GM19238 (cell line): Measurements from ENCODE around the gene RPS14.

Experiments used
- DNase-seq: peaks from one replicate; pipeline ENCODE4 v3.0.0; 2011; ENCODE audit warnings: low spot score; ENCODE audit not compliant: insufficient read length

The RPS14 gene

GRCh38 chr5:150449517-150450339 lies at the start of gene RPS14:
TSS of gene RPS14 (minus strand) at chr5:150449739. CDS start at chr5:150447733, 2,006 bp downstream.
- DNase-seq, result peak; percentile 93

GRCh38 chr5:150498971-150499370 lies 49.4 kb upstream of the RPS14 start:
- no peak for DNase-seq

DNA sequence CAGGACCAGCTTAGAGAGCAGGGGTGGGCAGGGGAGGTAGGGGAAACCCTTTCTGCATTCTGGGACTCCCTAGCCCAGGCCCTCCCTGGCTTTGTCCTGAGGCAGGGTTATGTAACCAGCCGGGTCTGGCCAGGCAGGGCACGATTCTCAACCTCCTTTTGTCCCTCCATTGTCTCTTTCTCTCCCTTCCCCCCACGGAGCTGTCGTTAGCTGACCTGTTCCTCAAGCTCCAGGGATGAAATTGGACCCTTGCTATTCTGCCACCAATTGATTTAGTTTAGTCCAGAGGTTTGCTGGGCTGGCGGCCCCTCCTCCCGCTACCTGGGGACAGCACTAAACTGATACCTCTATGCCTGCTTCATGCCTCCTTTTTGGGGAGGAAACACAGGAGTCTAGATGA lies 49.0 kb upstream of the RPS14 start:
- no peak for DNase-seq

DNA sequence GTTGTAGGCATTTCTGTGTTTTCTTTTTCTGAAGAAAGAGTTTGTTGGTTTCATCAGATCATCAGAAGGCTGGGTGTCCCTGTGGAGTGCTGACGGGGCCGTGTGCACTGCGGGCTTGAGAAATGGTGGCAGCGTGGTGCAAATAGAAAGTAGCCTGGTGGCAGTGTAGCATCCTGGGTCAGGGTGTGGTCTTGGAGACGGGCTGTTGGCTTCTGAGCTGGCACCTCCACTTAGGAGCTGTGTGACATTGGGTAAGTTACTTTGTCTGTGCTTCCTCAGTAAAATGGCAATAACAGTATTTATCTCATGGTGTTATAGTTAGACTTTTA lies 48.4 kb upstream of the RPS14 start:
- no peak for DNase-seq

DNA sequence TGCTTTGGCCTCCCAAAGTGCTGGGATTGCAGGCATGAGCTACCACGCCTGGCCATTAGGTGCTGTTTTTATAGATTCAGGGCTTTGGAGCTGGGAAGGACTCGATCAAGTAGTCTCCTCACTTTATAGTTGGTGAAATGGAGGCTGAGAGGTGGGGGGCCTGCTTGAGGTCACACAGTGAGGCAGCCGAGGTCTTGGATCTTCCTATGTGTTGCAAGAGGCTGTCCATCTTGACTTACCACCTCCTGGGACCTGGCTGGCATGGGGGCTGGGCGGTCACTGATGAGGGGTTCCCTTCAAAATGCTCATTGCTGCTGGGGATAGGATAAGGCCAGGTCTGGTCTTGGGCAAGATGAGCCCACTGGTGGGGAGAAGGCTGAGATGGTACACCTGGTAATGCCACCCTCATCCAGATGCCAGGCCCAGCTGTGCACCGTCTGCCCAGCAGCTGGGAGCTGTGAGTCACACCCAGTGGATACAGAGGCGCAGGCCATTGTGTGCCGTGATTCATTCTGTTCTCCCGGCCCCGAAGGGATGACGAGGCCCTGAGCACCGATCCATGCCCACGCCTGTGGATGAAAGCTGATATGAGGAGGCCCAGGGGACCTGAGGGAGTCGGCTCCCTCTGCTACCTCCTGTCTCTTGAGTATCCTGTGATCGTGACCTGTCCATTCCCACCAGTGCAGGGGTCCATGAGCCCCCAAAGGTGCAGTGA lies 47.9 kb upstream of the RPS14 start:
- no peak for DNase-seq

DNA sequence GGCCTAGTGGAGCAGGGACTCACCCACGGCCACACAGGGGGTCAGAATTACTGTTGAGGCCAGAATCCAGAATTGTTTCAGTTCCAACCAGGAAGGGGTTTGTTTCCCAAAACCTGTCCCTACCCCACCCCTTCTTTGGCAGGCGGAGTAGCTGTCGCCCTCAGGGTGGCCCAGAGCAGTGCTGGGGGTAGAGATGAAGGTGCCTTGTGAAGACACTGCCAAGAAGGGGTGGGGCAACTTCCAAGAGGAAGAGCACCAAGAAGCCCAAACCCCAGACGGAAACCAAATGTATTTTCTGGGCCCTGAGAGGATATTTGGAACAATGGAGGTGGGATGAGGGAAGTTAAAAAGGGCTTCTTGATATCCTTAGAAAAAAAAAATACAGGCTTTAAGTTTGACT lies 47.0 kb upstream of the RPS14 start:
- no peak for DNase-seq

DNA sequence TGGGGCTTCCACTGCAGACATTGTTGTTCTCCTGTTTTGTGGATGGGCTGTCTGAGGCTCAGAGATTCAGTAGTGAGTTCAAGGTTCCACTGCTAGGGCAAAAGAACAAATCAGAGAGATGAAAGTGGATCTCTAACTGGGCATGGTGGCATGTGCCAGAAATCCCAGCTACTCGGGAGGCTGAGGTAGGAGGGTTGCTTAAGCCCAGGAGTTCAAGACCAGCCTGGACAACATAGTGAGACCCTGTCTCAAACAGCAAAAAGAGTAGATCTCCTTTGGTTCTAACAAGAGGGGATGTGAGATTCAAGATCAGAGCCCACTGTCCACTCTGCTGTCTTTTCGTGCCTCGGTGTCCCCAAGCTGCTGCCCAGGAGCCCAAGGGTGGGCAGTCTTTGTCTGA lies 46.6 kb upstream of the RPS14 start:
- DNase-seq, result no peak

- no peak for DNase-seq
Measured at GRCh38 chr5:150492621-150493020, 43.1 kb upstream of the RPS14 start.

GRCh38 chr5:150491876-150492275 lies 42.3 kb upstream of the RPS14 start:
- DNase-seq, result no peak

GRCh38 chr5:150490754-150491153 lies 41.2 kb upstream of the RPS14 start:
- DNase-seq, result no peak

DNA sequence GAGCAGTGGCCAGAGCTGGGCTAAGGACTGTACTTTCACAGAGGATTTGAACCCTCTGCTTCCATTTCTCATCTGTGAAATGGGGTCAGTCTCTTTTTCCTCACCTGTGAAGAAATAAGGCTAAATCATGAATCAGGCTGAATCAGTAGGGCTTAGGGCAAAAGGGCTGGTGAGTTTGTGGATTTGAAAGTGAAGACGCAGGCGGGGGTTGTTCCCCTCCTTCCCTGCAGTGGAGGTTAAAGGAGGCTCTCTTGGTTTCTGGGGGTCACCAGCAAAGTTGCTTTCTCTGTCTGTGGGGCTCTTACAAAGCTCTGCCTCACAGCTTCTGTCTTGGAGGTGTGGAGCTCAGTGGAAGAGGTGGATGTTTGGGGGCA lies 40.7 kb upstream of the RPS14 start:
- no peak for DNase-seq

DNA sequence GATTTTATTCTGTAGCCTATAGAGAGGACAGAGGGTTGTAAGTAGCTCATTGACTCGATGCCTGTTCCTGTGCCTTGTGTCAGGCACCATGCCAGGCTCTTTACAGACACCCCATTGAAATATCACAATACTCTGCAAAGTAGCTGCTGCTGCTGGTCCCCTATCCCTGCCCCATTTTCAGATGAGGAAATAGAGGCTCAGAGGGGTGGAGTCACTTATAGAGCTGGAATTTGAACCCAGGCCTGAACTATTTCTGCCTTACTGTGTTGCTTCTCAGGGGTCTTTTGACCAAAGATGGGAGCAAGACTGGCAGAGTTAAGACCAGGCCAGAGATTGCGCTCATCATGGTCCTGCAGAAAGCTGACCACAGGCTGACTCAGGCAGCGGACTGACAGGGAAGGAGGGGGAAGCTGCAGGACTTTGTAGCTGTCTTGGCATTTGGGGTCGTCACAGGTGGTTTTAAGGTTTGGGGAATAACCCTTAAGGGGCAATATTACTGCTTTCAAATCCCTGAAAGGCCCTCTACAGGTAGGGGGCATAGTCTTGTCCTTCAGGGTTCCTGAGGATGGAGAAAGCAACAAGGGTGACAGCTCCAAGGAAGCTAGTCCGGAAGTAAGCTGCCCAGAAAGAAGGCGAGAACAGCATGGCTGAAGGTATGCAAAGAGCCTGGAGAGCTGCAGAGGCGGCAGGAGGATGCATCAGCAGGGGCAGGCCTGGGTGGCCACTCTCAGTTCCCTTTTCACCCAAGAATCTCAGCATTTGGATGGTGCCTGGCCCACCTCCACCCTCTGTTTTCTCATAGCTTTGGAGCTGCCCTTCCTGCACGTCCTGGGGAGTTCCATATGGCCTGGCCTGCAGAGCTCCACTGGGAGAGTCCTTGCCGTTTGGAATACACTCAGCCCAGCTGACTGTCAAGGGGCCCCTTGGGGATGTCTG lies 40.1 kb upstream of the RPS14 start:
- DNase-seq, result peak; percentile 73

GRCh38 chr5:150488519-150489359 lies 39.2 kb upstream of the RPS14 start:
- no peak for DNase-seq

DNA sequence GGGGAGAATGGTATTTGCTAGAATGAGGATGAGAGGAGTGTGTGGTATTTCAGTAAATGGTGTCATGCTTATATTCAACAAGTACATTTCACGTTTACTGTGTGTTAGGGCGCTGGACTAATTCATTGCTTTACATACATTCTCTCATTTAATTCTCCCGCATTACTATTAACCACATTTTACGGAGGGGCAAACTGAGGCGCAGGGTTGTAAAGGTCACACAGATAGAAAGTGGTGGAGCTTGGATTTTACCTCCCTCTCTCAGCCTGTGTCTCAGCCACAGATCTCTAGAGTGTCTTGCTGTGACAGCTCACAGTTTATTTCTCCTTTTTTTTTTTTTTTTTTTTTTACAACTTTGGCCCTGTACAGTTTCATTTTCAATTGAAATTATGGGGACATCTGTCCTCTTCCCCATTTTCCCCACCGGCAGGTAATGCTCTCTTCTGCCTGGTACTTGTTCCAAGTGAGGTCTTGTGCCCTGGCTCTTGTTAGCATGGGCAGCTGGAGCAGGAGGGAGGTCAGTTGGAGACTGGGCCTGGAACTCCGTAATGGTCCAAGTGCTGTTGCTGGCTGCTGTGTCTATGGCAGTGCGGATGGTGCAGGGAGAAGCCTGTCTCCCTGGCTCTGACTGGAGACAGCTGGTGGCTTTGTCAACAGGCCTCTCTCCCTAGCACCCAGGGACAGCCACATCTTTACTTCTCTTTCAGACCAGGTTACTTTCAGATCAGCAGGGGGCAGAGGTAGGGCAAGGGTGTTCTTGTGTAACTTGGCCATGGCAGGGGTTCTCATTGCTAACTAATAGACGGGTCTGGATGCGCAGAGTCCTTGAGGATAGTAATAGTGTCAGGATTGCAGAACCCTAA lies 37.9 kb upstream of the RPS14 start:
- DNase-seq, result peak; percentile 46

DNA sequence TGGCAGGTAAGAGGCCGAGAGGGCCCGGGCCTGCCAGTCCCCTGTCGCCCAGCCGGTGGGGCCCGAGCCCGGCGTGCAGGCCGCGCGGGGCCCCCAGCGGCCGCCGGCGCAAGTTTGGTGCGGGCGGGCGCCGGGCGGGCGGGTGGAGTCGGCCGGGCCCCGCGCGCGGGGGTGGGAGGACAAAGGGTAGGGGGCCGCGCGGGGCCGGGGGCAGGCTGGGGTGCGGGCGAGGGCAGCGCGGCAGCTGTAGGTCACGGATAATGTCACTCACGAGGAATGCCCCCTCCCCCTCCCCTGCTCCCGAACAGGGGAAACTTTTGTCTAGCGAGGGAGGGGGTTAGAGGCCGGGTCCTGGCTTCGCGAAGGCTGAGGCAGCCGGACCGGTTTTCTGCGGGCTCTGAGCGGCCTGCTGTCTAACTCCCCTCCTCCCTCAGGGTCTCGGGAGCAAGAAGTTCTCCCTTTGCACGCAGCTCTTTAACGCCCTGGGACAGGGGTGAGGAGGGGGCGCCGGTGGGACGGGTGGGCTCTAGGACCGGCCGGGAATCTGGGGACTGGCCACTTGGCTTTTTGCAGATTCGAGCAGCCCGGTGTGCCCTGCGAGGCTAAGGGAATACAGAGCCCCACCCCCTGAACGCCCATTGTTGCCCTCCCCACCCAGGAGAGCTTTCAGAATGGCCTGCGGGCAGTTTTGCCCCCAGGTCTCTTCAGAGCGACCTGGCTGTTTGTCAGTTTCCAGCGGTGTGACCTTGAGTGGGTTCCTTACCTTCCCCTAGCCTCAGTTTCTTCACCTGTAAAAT lies 37.1 kb upstream of the RPS14 start:
- peak; percentile 57 for DNase-seq

DNA sequence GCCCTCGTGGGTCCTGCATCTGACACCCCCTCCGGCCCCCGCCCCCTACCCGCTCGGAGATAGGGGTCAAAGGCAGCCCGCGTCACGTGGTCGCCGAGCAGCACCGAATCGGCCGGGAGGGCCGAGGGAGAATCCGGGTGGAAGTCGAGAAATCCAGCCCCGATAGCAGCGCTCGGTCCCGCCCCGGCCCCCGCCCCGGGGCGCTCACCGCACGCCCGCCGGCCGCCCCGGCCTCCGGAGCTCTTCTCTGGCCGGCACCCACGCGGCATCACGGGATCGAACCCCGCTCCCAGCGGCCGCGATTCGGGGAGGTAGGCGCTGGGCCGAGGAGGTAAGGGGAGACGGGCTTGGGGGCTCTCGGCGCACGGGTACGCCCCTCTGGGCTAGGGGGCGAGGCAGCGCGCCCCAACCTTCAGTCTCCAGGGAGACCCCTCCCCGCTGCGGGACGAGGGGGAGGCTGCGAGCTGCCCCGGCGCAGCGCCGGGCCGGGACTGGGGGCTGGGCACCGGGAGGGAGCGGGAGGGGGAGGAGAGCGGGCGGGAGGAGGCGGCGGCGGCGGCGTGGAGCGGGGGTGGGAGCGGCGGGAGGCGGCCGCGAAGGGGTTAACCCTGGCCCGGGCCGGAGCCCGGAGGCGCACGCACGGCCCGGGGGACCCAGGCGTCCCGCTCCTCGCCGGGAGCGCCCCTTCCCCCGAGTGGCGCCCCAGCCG lies 36.3 kb upstream of the RPS14 start:
- peak; percentile 65 for DNase-seq

- DNase-seq, result no peak
Measured at GRCh38 chr5:150484964-150485692, 35.6 kb upstream of the RPS14 start.

GRCh38 chr5:150481972-150482406 lies 32.5 kb upstream of the RPS14 start:
- DNase-seq, result no peak
